Stimulated activated CD8-positive, alpha-beta memory T cell treated with anti-CD3 and anti-CD28 coated beads, Interleukin-15, amount 100 ng/mL, for 48 hours (primary cell): ENCODE measurements around the gene WAPL.
"Not testable (repeated sequence)": the region's sequence is repeated elsewhere in the genome, so short reads cannot be mapped to it uniquely, and the experiment has no call there.

Experiments used
- DNase-seq, 2 donors: peaks; one replicate each; pipeline ENCODE4 v3.0.0-alpha.2; 2020; ENCODE audit warnings: low read depth in 2 of 2

WAPL gene

GRCh38 chr10:86521678-86522509 is at the start of gene WAPL:
Gene WAPL (minus strand): TSS chr10:86521792. CDS start chr10:86518069, 3,723 bp downstream.
- peak; percentile 93 to 95 for DNase-seq

GRCh38 chr10:86569335-86569734 is 47.7 kb upstream of the WAPL start:
- no peak for DNase-seq

GRCh38 chr10:86566518-86566917 is 44.9 kb upstream of the WAPL start:
- not testable (repeated sequence) for DNase-seq

- DNase-seq, result not testable (repeated sequence)
Observed at GRCh38 chr10:86563338-86563737, 41.7 kb upstream of the WAPL start.

- not testable (repeated sequence) for DNase-seq
Observed at GRCh38 chr10:86558695-86559094, 37.1 kb upstream of the WAPL start.

- DNase-seq, result no peak
Observed at GRCh38 chr10:86556933-86557649, 35.5 kb upstream of the WAPL start.

- DNase-seq, result no peak
Observed at GRCh38 chr10:86556532-86556931, 34.9 kb upstream of the WAPL start.

- DNase-seq, result no peak
Observed at GRCh38 chr10:86553639-86554038, 32.0 kb upstream of the WAPL start.

- DNase-seq, result no peak
Observed at GRCh38 chr10:86553213-86553612, 31.6 kb upstream of the WAPL start.

- no peak for DNase-seq
Observed at GRCh38 chr10:86547296-86547695, 25.7 kb upstream of the WAPL start.

- DNase-seq, result no peak
Observed at GRCh38 chr10:86545101-86545500, 23.5 kb upstream of the WAPL start.

- no peak for DNase-seq
Observed at GRCh38 chr10:86540016-86540415, 18.4 kb upstream of the WAPL start.

- no peak for DNase-seq
Observed at GRCh38 chr10:86538547-86538946, 17.0 kb upstream of the WAPL start.

GRCh38 chr10:86538040-86538439 is 16.4 kb upstream of the WAPL start:
- not testable (repeated sequence) for DNase-seq

GRCh38 chr10:86536294-86536861 is 14.8 kb upstream of the WAPL start:
- DNase-seq, result peak; percentile 21 to 40

- peak in 1 of 2 donors; percentile 12 for DNase-seq
Observed at GRCh38 chr10:86535132-86535882, 13.7 kb upstream of the WAPL start.

GRCh38 chr10:86533328-86533727 is 11.7 kb upstream of the WAPL start:
- no peak for DNase-seq

- not testable (repeated sequence) for DNase-seq
Observed at GRCh38 chr10:86528736-86529135, 7.1 kb upstream of the WAPL start.

GRCh38 chr10:86526606-86527005 is 5.0 kb upstream of the WAPL start:
- DNase-seq, result no peak

- not testable (repeated sequence) for DNase-seq
Observed at GRCh38 chr10:86525713-86526112, 4.1 kb upstream of the WAPL start.

GRCh38 chr10:86524225-86524962 is 2.8 kb upstream of the WAPL start:
- no peak for DNase-seq
